ENCODE results near the gene GCK. TPM values are rescaled to one million over a fixed set of nuclear protein-coding genes. Genes with fewer than 3 reads are reported as not detected.

GCK gene
- total RNA-seq, 3 donors from 2014 or later (not counting 1 experiment from before 2014, with no cell fraction given): not detected

GRCh38 chr7:44194069-44194468, 4.8 kb upstream of the GCK start:
- Histone ChIP-seq H3K9me3 (ENCODE audit: control insufficient read depth, insufficient read depth, low read length) (no peaks in the 10 kb centered on the region), H3K27ac (ENCODE audit: low read length) (no peak overlapping the region), H3K4me1 (ENCODE audit: control insufficient read depth, insufficient read depth, low read length) (no peaks in the 10 kb centered on the region), H3K36me3 (ENCODE audit: control insufficient read depth, insufficient read depth, low read length) (no peaks in the 10 kb centered on the region), H3K27me3 (ENCODE audit: control insufficient read depth, insufficient read depth, low read length) (peaks cover 3% of the 10 kb centered on the region), H3K4me3 (ENCODE audit: low read length) (no peak overlapping the region)
- WGBS (ENCODE audit: insufficient coverage): 57% methylated on average over 2 of the region's 2 CpGs
- intact Hi-C loops (cut with micrococcal nuclease): no loop called here
- H3K4me1 Mint-ChIP-seq: no peaks in the 10 kb centered on the region
- no peak for TF ChIP-seq CTCF (IDR thresholded peaks at IDR 0.05)
- H3K9me3 Mint-ChIP-seq: no peaks in the 10 kb centered on the region
- H3K27ac Mint-ChIP-seq: no peak overlapping the region
- ATAC-seq: no peak
- no peak for DNase-seq
- H3K27me3 Mint-ChIP-seq (ENCODE audit: low read depth in 2 of 2): peaks cover 27 to 51% of the 10 kb centered on the region in 2 donors
- no peak overlapping the region for H3K4me3 Mint-ChIP-seq
- no peaks in the 10 kb centered on the region for H3K36me3 Mint-ChIP-seq

- intact Hi-C loops (cut with micrococcal nuclease): no loop called here
- H3K27ac Mint-ChIP-seq: no peak overlapping the region
- ATAC-seq: no peak
- Histone ChIP-seq H3K4me1 (ENCODE audit: control insufficient read depth, insufficient read depth, low read length) (no peaks in the 10 kb centered on the region), H3K36me3 (ENCODE audit: control insufficient read depth, insufficient read depth, low read length) (no peaks in the 10 kb centered on the region), H3K27me3 (ENCODE audit: control insufficient read depth, insufficient read depth, low read length) (peaks cover 3% of the 10 kb centered on the region), H3K4me3 (ENCODE audit: low read length) (no peak overlapping the region), H3K9me3 (ENCODE audit: control insufficient read depth, insufficient read depth, low read length) (no peaks in the 10 kb centered on the region), H3K27ac (ENCODE audit: low read length) (no peak overlapping the region)
- WGBS (ENCODE audit: insufficient coverage): 90% methylated on average over 7 of the region's 7 CpGs
- H3K27me3 Mint-ChIP-seq (ENCODE audit: low read depth in 2 of 2): peaks cover 29 to 51% of the 10 kb centered on the region in 2 donors
- TF ChIP-seq CTCF (IDR thresholded peaks at IDR 0.05): no peak
- no peak for DNase-seq
- H3K36me3 Mint-ChIP-seq: no peaks in the 10 kb centered on the region
- H3K4me1 Mint-ChIP-seq: no peaks in the 10 kb centered on the region
- H3K9me3 Mint-ChIP-seq: no peaks in the 10 kb centered on the region
- H3K4me3 Mint-ChIP-seq: no peak overlapping the region
Observed at GRCh38 chr7:44193011-44193802, 4.0 kb upstream of the GCK start.

- 100% methylated on average over 1 of the region's 5 CpGs for WGBS (ENCODE audit: insufficient coverage)
- no peak for TF ChIP-seq CTCF (IDR thresholded peaks at IDR 0.05)
- H3K27me3 Mint-ChIP-seq (ENCODE audit: low read depth in 2 of 2): peaks cover 25 to 43% of the 10 kb centered on the region in 2 donors
Observed at GRCh38 chr7:44191171-44191570, 1.9 kb upstream of the GCK start.

More at GRCh38 chr7:44191171-44191570, 1.9 kb upstream of the GCK start:
- Histone ChIP-seq H3K4me1 (ENCODE audit: control insufficient read depth, insufficient read depth, low read length) (no peaks in the 10 kb centered on the region), H3K27me3 (ENCODE audit: control insufficient read depth, insufficient read depth, low read length) (peaks cover 3% of the 10 kb centered on the region), H3K9me3 (ENCODE audit: control insufficient read depth, insufficient read depth, low read length) (no peaks in the 10 kb centered on the region), H3K4me3 (ENCODE audit: low read length) (no peak overlapping the region), H3K36me3 (ENCODE audit: control insufficient read depth, insufficient read depth, low read length) (no peaks in the 10 kb centered on the region), H3K27ac (ENCODE audit: low read length) (no peak overlapping the region)
- no peak overlapping the region for H3K27ac Mint-ChIP-seq
- no peak overlapping the region for H3K4me3 Mint-ChIP-seq
- ATAC-seq (no peak), DNase-seq (no peak)
- H3K9me3 Mint-ChIP-seq: no peaks in the 10 kb centered on the region
- H3K4me1 Mint-ChIP-seq: no peaks in the 10 kb centered on the region
- H3K36me3 Mint-ChIP-seq: no peaks in the 10 kb centered on the region
- intact Hi-C loops (cut with micrococcal nuclease): no loop called here
